K562 (cell line): Measurements from ENCODE around the gene CLK4. TPM values are rescaled to one million over a fixed set of nuclear protein-coding genes. Genes with fewer than 3 reads are reported as not detected.

Experiments
- ATAC-seq: fragments of 200-7000 bp; cut with Tn5 transposase; 3 replicates; pipeline ENCODE4 v1.9.1; 2020; ENCODE audit warnings: moderate library complexity
- BruUV-seq: library from RNA; stranded (reverse); fragments of 400-500 nt; replicated peaks from 2 replicates; lab custom pipeline; 2021; lab: Mats Ljungman, UMichigan
- CTCF ChIA-PET: fragments of 300-600 bp; formaldehyde crosslinking; extraction: SDS; loops from one replicate; lab custom pipeline; 2021; ENCODE audit warnings: low intra/inter-chr PET ratio; lab: Yijun Ruan, JAX
- POLR2A ChIA-PET: fragments of 300-600, 350-650 bp; sonication (Branson Sonifier 250); formaldehyde crosslinking; extraction: SDS; loops from one replicate; lab custom pipeline; 2021; ENCODE audit warnings: antibody characterized with exemption, inconsistent platforms; lab: Yijun Ruan, JAX
- DNase-seq, 4 experiments: peaks; one replicate each; pipeline versions ENCODE4 v3.0.0 to v3.0.0-alpha.2; 2011 to 2018; ENCODE audit warnings: low spot score in 3 of 4, mixed read lengths in 3 of 4; ENCODE audit errors: extremely low read depth in 1 of 4
- FAIRE-seq: peaks from 2 replicates; lab custom pipeline; 2011; peaks lifted over from hg19 to GRCh38; lab: Jason Lieb, UNC
- H2AFZ ChIP-seq: 2 replicates; pipeline ENCODE4 v1.6.0; 2011; ENCODE audit warnings: low read depth, low read length, control low read depth, inconsistent platforms
- H3K27ac ChIP-seq: fragments of 200-600 bp; 3 replicates; pipeline ENCODE4 v1.8.0; 2011; ENCODE audit warnings: low read depth, mild to moderate bottlenecking, control low read depth, inconsistent platforms, low read length, moderate library complexity, mixed read lengths; ENCODE audit errors: extremely low read depth
- H3K27me3 ChIP-seq, 2 experiments: fragments of 300-600 bp in 1 of 2; 2 replicates in 1 of 2; 3 replicates in 1 of 2; pipeline versions ENCODE4 v1.6.0 to v1.8.0; 2011; ENCODE audit warnings: inconsistent platforms in 2 of 2, low read length in 2 of 2, mild to moderate bottlenecking in 1 of 2, mixed read lengths in 1 of 2, moderate library complexity in 1 of 2; ENCODE audit not compliant: control insufficient read depth in 2 of 2, insufficient read depth in 2 of 2
- H3K36me3 ChIP-seq: fragments of 300-600 bp; 3 replicates; pipeline ENCODE4 v1.8.0; 2011; ENCODE audit warnings: mild to moderate bottlenecking, low read length, inconsistent platforms; ENCODE audit not compliant: control insufficient read depth, insufficient read depth
- H3K4me1 ChIP-seq, 2 experiments: fragments of 200-600 bp in 1 of 2; replicated peaks in 1 of 2; 2 replicates in 1 of 2; 3 replicates in 1 of 2; pipeline versions ENCODE4 v1.5.1 to v1.8.0; 2011; ENCODE audit warnings: inconsistent platforms in 2 of 2, low read length in 2 of 2, mild to moderate bottlenecking in 1 of 2, mixed read lengths in 1 of 2, moderate library complexity in 1 of 2; ENCODE audit not compliant: control insufficient read depth in 2 of 2, insufficient read depth in 2 of 2
- H3K4me2 ChIP-seq: 2 replicates; pipeline ENCODE4 v1.6.1; 2011; ENCODE audit warnings: low read length, control low read depth, inconsistent platforms, mixed read lengths; ENCODE audit not compliant: insufficient read depth
- H3K4me3 ChIP-seq: fragments of 200-600 bp; sonication (generic), shearing (Covaris generic); 2 replicates; pipeline ENCODE4 v1.5.1; 2016; ENCODE audit warnings: control low read depth, inconsistent platforms
- H3K79me2 ChIP-seq: fragments of 200-600 bp; 3 replicates; pipeline ENCODE4 v1.8.0; 2011; ENCODE audit warnings: low read length, inconsistent platforms; ENCODE audit not compliant: control insufficient read depth, insufficient read depth
- H3K9ac ChIP-seq, 2 experiments: 2 replicates each; pipeline versions ENCODE4 v1.6.0 to v1.6.1; 2011; ENCODE audit warnings: low read depth in 2 of 2, low read length in 2 of 2, control low read depth in 1 of 2, inconsistent platforms in 1 of 2, mild to moderate bottlenecking in 1 of 2, mixed read lengths in 1 of 2; ENCODE audit not compliant: insufficient read depth in 1 of 2
- H3K9me1 ChIP-seq: one replicate; pipeline ENCODE4 v1.6.0; 2011; ENCODE audit warnings: inconsistent platforms, mild to moderate bottlenecking, low read length, moderate library complexity; ENCODE audit not compliant: control insufficient read depth, insufficient read depth
- H3K9me3 ChIP-seq: replicated peaks from 2 replicates; pipeline ENCODE4 v1.5.1; 2011; ENCODE audit warnings: low read depth, low read length, inconsistent platforms; ENCODE audit not compliant: control insufficient read depth, insufficient read depth
- H4K20me1 ChIP-seq: replicated peaks from 2 replicates; pipeline ENCODE4 v1.6.1; 2011; ENCODE audit warnings: low read length, inconsistent platforms, mixed read lengths; ENCODE audit not compliant: control insufficient read depth, insufficient read depth
- DACH1 ChIP-seq: fragments of 450-650 bp; IDR thresholded peaks from 2 replicates; pipeline ENCODE4 v1.6.1; 2018; ENCODE audit not compliant: partially characterized antibody
- E4F1 ChIP-seq: fragments of 250-450 bp; sonication (Bioruptor Pico); IDR thresholded peaks from 2 replicates; pipeline ENCODE4 v1.5.0; 2021; ENCODE audit warnings: mild to moderate bottlenecking, borderline replicate concordance
- GATA2 ChIP-seq: sonication (generic); formaldehyde crosslinking; IDR thresholded peaks from 2 replicates; pipeline ENCODE4 v1.4.0; 2020; ENCODE audit warnings: mild to moderate bottlenecking, missing genetic modification reagents
- TAF1 ChIP-seq: IDR thresholded peaks from 2 replicates; pipeline ENCODE4 v1.6.1; 2011; ENCODE audit warnings: mild to moderate bottlenecking, low read length, moderate library complexity; ENCODE audit not compliant: insufficient read depth, control insufficient read depth, severe bottlenecking; ENCODE audit errors: extremely low read depth
- TOE1 ChIP-seq, 2 experiments: fragments of 450-650 bp in 1 of 2; sonication (generic) in 1 of 2; formaldehyde crosslinking in 1 of 2; IDR thresholded peaks; 2 replicates each; pipeline versions ENCODE4 v1.7.1 to v1.8.0; 2016 to 2022; ENCODE audit warnings: borderline replicate concordance in 2 of 2, mild to moderate bottlenecking in 2 of 2, antibody characterized with exemption in 1 of 2, inconsistent platforms in 1 of 2, low read depth in 1 of 2, missing genetic modification reagents in 1 of 2, moderate library complexity in 1 of 2
- ZNF12 ChIP-seq: sonication (generic); formaldehyde crosslinking; IDR thresholded peaks from 2 replicates; pipeline ENCODE4 v1.4.0; 2020; ENCODE audit warnings: mild to moderate bottlenecking, missing genetic modification reagents
- ZNF586 ChIP-seq: fragments of 450-650 bp; formaldehyde crosslinking; conservative IDR thresholded peaks from 2 replicates; pipeline ENCODE4 v1.4.0; 2020; ENCODE audit warnings: mild to moderate bottlenecking, moderate library complexity
- WGBS: fragments of 100-300 bp; shearing (Covaris generic); methylation state at CpG from one replicate; pipeline ENCODE4 v1.1.6; 2016; ENCODE audit warnings: low coverage, mixed read lengths; ENCODE audit not compliant: insufficient coverage; ENCODE audit errors: missing lambda C conversion rate; 5-methylcytosine and 5-hydroxymethylcytosine counted together
- in situ Hi-C: fragments of 300-500 bp; cut with MboI; formaldehyde crosslinking; loops from 4 replicates; pipeline ENCODE4 v1.15.0; 2018; ENCODE audit warnings: inconsistent platforms, mixed read lengths
- intact Hi-C: fragments of 100-400 bp; cut with micrococcal nuclease; formaldehyde crosslinking; loops from 2 replicates; pipeline ENCODE4 v1.14.2; 2022
- polyA plus RNA-seq, 8 experiments: library from polyadenylated mRNA; depleted of rRNA in 4 of 8; stranded (reverse) in 5 of 8; unstranded in 3 of 8; fragments of >200 nt; fragmentation: Nextera tagmentation in 2 of 8; fragmentation: Illumina TruSeq in 1 of 8; extraction: Ambion mirVana in 2 of 8; extraction: Trizol in 1 of 8; gene quantifications; 2 replicates each; pipeline versions ENCODE4 v1.2.1 to v1.2.3, GENCODE V29; 2011 to 2014; ENCODE audit warnings: inconsistent platforms in 1 of 8, missing spikeins in 1 of 8
- total RNA-seq, 7 experiments: library from RNA; depleted of rRNA in 6 of 7; stranded (reverse); fragments of >200 nt in 6 of 7; fragmentation: Illumina TruSeq in 2 of 7; extraction: Trizol in 2 of 7; gene quantifications; 2 replicates each; pipeline versions ENCODE4 v1.2.1 to v1.2.3, GENCODE V29; 2011 to 2021; ENCODE audit warnings: low replicate concordance in 1 of 7

Gene CLK4
- total and polyA plus RNA-seq, 9 of the 15 experiments (the other 6 are each of a cell fraction or from before 2014, with no cell fraction given): 10.5 to 23.1 (median 13.9) TPM

DNA sequence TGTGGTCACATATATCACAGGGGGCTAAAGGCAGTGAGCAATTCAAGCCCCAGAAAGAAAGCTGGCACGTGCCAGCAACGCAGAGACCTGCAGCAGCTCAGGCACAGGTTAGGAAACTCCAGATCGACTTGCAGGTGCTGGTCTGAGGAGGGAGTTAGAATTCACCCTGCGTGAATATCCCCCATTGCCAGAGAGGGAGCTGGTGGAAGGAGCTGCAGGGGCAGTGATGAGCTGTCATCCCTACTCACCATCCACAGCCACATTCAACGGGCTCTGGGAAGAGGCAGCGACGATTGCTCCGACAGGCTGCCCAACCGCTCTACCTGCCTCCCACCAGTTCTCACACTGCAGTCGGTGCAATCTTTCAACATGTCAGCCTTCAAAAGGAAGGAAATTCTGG lies 40.8 kb upstream of the CLK4 start:
- ChIA-PET POLR2A (interaction anchor here (0.9 kb wide), 1 partner anchor 9 kb away, joined by 3 read pairs; no protein-coding TSS in a partner anchor), CTCF (no interaction called here)
- peaks cover 14 to 63% of the 10 kb centered on the region in 2 experiments for H3K27me3 ChIP-seq
- 11% methylated on average over 9 of the region's 10 CpGs for WGBS
- no peaks in the 10 kb centered on the region for H3K9me1 ChIP-seq
- no peak overlapping the region for H2AFZ ChIP-seq
- no peak overlapping the region for H3K4me2 ChIP-seq
- TF ChIP-seq ZNF586 (CRISPR knock-in tag) (no peak), E4F1 (CRISPR knock-in tag) (no peak), TAF1 (no peak), ZNF12 (CRISPR knock-in tag) (no peak), DACH1 (no peak), TOE1 (IDR thresholded peaks at IDR 0.05; ENCODE audit: borderline replicate concordance) (no peak), TOE1 (CRISPR knock-in tag; IDR thresholded peaks at IDR 0.05; ENCODE audit: borderline replicate concordance, low read depth) (no peak), GATA2 (CRISPR knock-in tag) (no peak)
- H3K9ac ChIP-seq: no peak overlapping the region
- no peaks in the 10 kb centered on the region; the same call in 1 of the 2 replicates for H3K9me3 ChIP-seq
- H3K4me3 ChIP-seq: no peak overlapping the region
- H3K79me2 ChIP-seq: no peaks in the 10 kb centered on the region
- no peaks in the 10 kb centered on the region for H4K20me1 ChIP-seq
- intact Hi-C loops: no loop called here
- no peak overlapping the region for H3K27ac ChIP-seq
- peaks cover 4 to 5% of the 10 kb centered on the region in 2 experiments; a peak in 3 of 5 replicates for H3K4me1 ChIP-seq
- no peak for ATAC-seq
- no peak for FAIRE-seq
- DNase-seq: no peak
- no TSS peak for BruUV-seq
- H3K36me3 ChIP-seq: no peaks in the 10 kb centered on the region
- in situ Hi-C loops: no loop called here
